NCI-H510A treated with DMSO at 0.1 percent for 48 hours (cell line): Measurements from ENCODE around the gene SLC35E2B.
"Not testable (repeated sequence)": the region's sequence is repeated elsewhere in the genome, so short reads cannot be mapped to it uniquely, and the experiment has no call there.

Experiments
- DNase-seq: peaks from one replicate; lab custom pipeline; 2025; lab: John Stamatoyannopoulos, UW

The SLC35E2B gene

DNA sequence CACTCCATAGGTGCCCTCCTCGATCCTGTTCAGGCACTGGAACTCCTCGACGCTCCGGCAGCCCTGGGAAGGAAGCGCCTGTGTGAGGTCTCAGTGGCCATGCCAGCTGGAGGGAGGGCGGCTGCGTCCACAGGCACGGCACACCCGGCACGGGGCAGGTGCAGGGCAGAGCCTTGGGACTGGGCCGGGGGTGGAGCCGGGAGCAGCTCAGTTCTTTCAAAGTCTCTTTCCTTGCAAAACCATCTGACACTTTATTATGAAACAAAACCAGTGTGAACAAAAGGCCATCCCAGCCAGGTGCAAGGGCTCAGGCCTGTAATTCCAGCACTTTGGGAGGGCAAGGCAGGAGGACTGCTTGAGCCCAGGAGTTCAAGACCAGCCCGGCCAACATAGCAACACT lies 54.1 kb downstream of the SLC35E2B start:
- not testable (repeated sequence) for DNase-seq

GRCh38 chr1:1637479-1637875 lies 55.1 kb downstream of the SLC35E2B start:
- not testable (repeated sequence) for DNase-seq

- DNase-seq, result not testable (repeated sequence)
Measured at GRCh38 chr1:1636621-1637478, 55.7 kb downstream of the SLC35E2B start.

DNA sequence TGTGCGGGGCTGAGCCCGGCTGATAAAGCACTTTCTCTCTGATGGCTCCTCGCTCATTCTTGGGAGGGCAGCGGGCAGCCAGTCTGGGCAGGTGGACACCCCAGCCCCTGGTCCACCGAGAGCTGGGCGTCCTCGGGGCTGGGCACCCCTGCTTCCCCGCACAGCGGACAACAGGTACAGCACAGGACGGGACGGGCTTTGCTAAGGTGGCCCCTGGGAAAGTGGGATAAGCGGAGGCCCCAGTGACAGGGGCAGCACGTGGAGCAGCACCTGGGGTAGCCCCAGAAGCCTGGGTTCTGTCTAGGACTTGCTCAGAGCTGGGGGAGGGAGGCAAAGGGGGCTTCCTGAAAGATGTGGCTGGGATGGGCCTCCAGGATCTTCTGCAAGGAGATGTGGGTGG lies 58.0 kb downstream of the SLC35E2B start:
- not testable (repeated sequence) for DNase-seq

- DNase-seq, result not testable (repeated sequence)
Measured at GRCh38 chr1:1633409-1633808, 59.2 kb downstream of the SLC35E2B start.

GRCh38 chr1:1631782-1632420 lies 60.7 kb downstream of the SLC35E2B start, which contains the start of gene MMP23B:
MMP23B (plus strand) TSS chr1:1632173; CDS start chr1:1632219, 46 bp downstream.
- peak; percentile 49 for DNase-seq

GRCh38 chr1:1630965-1631781 lies 61.4 kb downstream of the SLC35E2B start:
- no peak for DNase-seq

DNA sequence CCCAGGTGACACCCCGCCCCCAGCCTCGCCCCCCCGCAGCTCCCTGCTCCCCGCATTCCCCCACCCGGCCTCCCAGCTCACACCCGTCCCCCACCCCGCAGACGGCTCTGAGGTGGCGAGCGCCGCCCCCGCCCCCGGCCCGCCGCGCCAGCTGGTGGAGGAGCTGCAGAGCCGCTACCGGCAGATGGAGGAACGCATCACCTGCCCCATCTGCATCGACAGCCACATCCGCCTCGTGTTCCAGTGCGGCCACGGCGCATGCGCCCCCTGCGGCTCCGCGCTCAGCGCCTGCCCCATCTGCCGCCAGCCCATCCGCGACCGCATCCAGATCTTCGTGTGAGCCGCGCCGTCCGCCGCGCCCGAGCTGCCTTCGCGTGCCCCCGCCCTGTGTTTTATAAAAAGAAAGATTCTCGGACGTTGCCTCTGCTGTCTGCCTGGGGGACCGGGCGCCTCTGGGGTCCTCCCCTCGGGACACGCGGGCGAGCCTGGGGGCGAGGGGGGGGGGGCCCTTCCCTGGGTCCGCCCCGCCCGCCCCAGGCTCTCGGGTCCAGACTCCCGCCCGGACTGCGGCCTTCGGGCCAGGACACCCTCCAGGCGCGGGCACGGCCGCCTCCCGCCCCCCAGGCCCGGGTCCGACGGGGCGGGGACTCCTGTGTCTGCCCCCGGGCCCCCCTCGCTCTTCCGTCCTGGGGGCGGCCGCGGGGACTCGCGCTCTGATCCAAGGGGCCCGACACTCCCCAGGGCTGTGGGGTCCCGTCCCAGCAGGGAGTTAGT lies 62.2 kb downstream of the SLC35E2B start:
- peak; percentile 93 for DNase-seq

DNA sequence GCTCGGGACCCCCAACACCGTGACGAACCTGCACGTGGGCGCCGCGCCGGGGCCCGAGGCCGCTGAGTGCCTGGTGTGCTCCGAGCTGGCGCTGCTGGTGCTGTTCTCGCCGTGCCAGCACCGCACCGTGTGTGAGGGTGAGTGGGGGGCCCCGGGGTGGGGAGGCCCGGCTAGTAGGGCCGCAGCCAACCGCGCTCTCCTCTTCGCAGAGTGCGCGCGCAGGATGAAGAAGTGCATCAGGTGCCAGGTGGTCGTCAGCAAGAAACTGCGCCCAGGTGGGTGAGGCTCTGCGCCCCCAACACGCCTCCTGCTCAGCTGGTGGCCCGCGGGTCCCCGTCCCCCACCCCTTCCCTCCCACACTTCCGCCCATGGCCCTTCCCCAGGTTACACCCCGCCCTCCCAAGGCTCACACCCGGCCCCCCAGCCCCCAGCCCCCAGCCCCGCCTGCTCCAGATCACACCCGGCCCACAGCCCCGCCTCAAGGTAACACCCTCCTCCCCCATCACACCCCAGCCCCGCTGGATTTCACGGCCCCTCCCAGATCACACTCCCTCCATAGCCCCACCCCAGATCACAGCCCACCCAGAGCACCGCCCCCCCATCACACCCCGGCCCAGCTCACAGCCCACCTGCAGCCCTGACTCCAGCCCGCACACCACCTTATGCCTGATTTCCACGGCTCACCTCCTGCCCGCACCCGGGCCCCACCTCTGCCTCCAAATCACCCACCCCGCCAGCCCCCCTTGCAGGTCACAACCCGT lies 63.0 kb downstream of the SLC35E2B start:
- no peak for DNase-seq

- no peak for DNase-seq
Measured at GRCh38 chr1:1628754-1629429, 63.7 kb downstream of the SLC35E2B start.

GRCh38 chr1:1627829-1628753 lies 64.5 kb downstream of the SLC35E2B start:
- DNase-seq, result no peak

GRCh38 chr1:1627261-1627828 lies 65.2 kb downstream of the SLC35E2B start:
- DNase-seq, result no peak

DNA sequence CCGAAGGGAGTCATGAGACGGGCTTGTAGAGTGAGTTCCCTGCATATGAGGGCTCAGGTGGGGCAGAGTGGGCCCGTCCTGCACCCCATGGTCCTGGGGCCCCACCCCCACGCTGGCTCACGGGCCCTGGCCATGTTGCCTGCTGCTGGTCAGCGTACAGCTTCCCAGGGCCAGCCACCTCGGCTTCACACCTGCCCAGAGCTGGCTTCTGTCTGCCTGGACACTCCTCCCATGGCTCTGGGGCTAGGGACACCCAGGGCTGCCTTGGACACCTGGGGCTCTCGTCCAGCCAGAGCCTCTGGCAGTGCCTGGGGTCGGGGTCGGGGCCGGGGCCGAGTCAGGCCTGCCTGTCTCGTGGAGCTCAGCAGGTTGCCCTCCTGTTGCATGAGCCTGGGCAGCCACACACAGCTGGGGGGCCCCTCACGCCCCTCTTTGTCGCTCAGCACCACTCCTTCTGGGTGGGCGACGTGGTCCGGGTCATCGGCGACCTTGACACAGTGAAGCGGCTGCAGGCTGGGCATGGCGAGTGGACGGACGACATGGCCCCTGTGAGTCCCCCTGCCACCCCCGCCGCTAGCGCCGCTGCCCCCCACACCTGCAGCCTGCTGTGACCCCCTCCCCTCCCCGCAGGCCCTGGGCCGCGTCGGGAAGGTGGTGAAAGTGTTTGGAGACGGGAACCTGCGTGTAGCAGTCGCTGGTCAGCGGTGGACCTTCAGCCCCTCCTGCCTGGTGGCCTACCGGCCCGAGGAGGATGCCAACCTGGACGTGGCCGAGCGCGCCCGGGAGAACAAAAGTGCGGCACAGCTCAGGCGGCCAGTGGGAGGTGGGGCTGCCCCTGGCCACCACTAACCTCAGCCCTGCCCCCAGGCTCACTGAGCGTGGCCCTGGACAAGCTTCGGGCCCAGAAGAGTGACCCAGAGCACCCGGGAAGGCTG lies 66.1 kb downstream of the SLC35E2B start:
- DNase-seq, result no peak

- DNase-seq, result no peak
Measured at GRCh38 chr1:1625824-1626206, 66.8 kb downstream of the SLC35E2B start.

GRCh38 chr1:1625404-1625775 lies 67.2 kb downstream of the SLC35E2B start:
- DNase-seq, result no peak

- no peak for DNase-seq
Measured at GRCh38 chr1:1624443-1625403, 67.9 kb downstream of the SLC35E2B start.
